Mucosa of descending colon (tissue), 3 donors: Measurements from ENCODE around the gene SEPHS1. TPM values are rescaled to one million over a fixed set of nuclear protein-coding genes. Genes with fewer than 3 reads are reported as not detected.
"Not testable (repeated sequence)": the region's sequence is repeated elsewhere in the genome, so short reads cannot be mapped to it uniquely, and the experiment has no call there.

ENCODE experiments used
- ATAC-seq: fragments of 200-7000 bp; cut with Tn5 transposase; one replicate; pipeline ENCODE4 v1.9.1; 2020; ENCODE audit warnings: mild to moderate bottlenecking, moderate library complexity
- DNase-seq, 3 donors: peaks; one replicate each; pipeline ENCODE4 v3.0.0-alpha.2; 2020
- H3K36me3 ChIP-seq: fragments of 200-600 bp; one replicate; pipeline ENCODE4 v1.8.0; 2021; ENCODE audit warnings: low read depth, mild to moderate bottlenecking
- H3K4me1 ChIP-seq: fragments of 200-600 bp; one replicate; pipeline ENCODE4 v1.8.0; 2021; ENCODE audit warnings: low read depth, mild to moderate bottlenecking
- H3K4me3 ChIP-seq: fragments of 200-600 bp; one replicate; pipeline ENCODE4 v1.8.0; 2021; ENCODE audit warnings: mild to moderate bottlenecking
- H3K9me3 ChIP-seq: fragments of 200-600 bp; one replicate; pipeline ENCODE4 v1.8.0; 2021; ENCODE audit warnings: mild to moderate bottlenecking
- intact Hi-C, 2 donors: fragments of 100-400 bp; cut with DNase I in 1 of 2; cut with micrococcal nuclease in 1 of 2; formaldehyde crosslinking; loops; one replicate each; pipeline versions ENCODE4 v1.11.0 to v1.11.1; 2022; cut with DNase I, micrococcal nuclease
- total RNA-seq, 3 donors: library from RNA; stranded (reverse); fragmentation: NEBNext Ultra II Directional in 2 of 3; extraction: Animal tissue kit (Norgen Biotek cat#: 25700) in 2 of 3; gene quantifications; one replicate each; pipeline versions ENCODE4 v1.2.1 to v1.2.4, GENCODE V29; 2021 to 2023
- TF ChIP-seq, protein P1 (sequence below): fragments of 200-600 bp; IDR thresholded peaks from one replicate; pipeline ENCODE4 v1.8.0; 2022; ENCODE audit warnings: antibody characterized with exemption, mild to moderate bottlenecking
- donor health status: DM: no; HTN: no; CAD: no; lungs with moderate emphysema.
- donor health status: DM: no; HTN: no; CAD: no.
- donor health status: DM: no; HTN: yes; CAD: no.

Gene SEPHS1
- total RNA-seq, 3 donors from 2014 or later, result 32.3 to 40.3 (median 36.6) TPM

DNA sequence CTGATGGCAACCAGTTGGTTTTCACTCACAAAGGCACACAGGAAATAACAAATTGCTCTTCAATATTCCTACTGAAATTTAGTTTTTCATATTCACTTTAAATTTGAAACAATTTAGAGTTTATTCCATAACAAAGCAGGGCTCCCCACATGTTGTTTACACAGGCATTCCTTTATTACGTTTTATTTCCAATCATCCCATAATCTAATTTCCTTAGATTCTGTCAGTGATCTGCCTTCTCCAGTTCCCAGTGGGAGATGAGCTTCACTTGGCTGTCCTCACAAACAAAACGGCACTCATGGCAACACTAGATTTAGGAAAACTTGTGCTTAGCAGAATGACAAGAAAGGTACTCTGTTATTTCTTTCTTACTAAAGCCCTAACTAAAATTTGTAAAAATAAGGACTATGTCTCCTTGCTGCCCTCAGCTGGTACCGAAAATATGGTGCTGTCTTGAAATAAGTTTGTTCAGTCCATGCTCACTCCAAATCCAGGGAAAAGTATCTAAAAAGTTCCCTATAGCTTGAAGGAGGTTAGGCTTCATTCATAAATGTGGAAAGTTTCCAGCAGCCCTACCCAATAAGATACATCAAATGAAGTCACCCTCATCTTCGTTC lies 71.2 kb downstream of the SEPHS1 start:
- TF ChIP-seq, protein P1, sequence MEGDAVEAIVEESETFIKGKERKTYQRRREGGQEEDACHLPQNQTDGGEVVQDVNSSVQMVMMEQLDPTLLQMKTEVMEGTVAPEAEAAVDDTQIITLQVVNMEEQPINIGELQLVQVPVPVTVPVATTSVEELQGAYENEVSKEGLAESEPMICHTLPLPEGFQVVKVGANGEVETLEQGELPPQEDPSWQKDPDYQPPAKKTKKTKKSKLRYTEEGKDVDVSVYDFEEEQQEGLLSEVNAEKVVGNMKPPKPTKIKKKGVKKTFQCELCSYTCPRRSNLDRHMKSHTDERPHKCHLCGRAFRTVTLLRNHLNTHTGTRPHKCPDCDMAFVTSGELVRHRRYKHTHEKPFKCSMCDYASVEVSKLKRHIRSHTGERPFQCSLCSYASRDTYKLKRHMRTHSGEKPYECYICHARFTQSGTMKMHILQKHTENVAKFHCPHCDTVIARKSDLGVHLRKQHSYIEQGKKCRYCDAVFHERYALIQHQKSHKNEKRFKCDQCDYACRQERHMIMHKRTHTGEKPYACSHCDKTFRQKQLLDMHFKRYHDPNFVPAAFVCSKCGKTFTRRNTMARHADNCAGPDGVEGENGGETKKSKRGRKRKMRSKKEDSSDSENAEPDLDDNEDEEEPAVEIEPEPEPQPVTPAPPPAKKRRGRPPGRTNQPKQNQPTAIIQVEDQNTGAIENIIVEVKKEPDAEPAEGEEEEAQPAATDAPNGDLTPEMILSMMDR, result no peak
- H3K9me3 ChIP-seq, result no peaks in the 10 kb centered on the region
- intact Hi-C loops, result no loop called here
- no peaks in the 10 kb centered on the region for H3K4me1 ChIP-seq
- H3K4me3 ChIP-seq, result no peak overlapping the region
- no peak for DNase-seq
- no peak for ATAC-seq
- H3K36me3 ChIP-seq, result no peaks in the 10 kb centered on the region

DNA sequence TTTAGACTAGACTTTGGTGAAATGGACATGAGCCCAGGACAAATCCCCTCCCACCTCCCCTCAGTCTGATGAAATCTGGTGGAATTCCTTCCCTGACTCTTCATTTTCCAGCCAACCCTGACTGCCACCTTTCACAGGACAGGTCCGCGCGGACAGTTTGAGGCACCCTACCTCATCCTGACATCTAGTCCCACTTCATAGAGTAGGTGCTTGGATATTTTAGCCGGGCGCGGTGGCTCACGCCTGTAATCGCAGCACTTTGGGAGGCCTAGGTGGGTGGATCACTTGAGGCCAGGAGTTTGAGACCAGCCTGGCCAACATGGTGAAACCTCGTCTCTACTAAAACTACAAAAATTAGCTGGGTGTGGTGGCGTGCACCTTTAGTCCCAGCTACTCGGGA lies 71.9 kb downstream of the SEPHS1 start:
- intact Hi-C loops, H3K4me3 ChIP-seq, H3K4me1 ChIP-seq, ATAC-seq, H3K9me3 ChIP-seq, DNase-seq, H3K36me3 ChIP-seq: not testable (repeated sequence)

DNA sequence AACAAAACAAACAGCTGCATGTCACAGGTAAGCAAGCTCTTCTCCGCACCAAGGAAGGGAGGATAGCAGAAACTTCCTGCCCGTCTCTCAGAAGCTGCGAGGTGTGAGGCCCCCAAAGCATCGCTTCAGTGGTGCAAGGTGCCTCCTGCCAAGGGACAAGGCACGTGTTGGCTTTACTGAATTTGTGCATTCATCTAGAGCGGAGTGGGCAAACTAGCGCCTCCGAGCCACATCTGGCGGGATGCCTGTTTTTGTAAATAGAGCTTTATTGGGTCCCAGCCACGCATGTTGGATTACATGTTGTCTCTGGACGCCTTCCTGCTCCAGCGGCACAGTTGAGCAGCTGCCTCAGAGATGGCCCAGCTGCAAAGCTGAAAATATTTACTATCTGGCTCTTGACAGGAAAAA lies 75.9 kb downstream of the SEPHS1 start:
- DNase-seq (peak in 2 of 3 donors; percentile 27 to 35), ATAC-seq (no peak)
- intact Hi-C loops, result no loop called here

DNA sequence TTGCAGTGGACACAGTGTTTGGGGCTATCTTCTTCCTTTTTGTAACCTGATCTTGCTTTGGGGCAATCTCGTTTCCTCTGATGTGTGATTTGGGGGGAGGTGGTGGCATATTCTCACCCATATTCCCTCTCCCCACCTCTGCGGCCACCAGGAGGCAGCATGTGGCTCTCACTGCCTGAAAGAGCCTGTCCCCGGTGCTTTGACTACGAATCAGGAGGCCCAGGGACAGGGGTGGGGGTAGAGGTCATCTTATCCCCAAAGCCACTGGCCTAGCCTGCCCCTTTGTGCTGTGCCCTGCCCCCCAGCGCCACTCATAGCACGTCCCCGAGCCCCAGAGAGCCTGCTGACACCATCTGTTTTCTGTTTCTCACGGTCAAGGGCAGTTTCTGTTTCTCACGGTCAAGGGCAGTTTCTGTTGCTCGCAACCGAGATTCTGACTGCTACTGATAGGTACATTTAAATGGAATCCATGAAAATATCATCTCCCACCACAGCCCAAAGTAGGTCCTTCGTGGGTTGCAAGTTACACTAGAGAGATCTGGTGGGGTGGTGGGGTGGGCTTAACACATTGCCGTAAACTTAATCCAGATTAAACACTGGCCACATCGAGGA lies 76.4 kb downstream of the SEPHS1 start:
- Histone ChIP-seq H3K4me3 (no peak overlapping the region), H3K36me3 (no peaks in the 10 kb centered on the region), H3K9me3 (no peaks in the 10 kb centered on the region), H3K4me1 (peaks cover 12% of the 10 kb centered on the region)
- intact Hi-C loops, result no loop called here
- TF ChIP-seq, protein P1, result no peak
- DNase-seq, result peak; percentile 44 to 69 (median 60)
- ATAC-seq, result peak; percentile 73

More for the DNA sequence above, 75.9 kb downstream of the SEPHS1 start:
- Histone ChIP-seq H3K4me3 (no peak overlapping the region), H3K4me1 (peaks cover 12% of the 10 kb centered on the region), H3K9me3 (no peaks in the 10 kb centered on the region), H3K36me3 (no peaks in the 10 kb centered on the region)
- TF ChIP-seq, protein P1, result no peak

DNA sequence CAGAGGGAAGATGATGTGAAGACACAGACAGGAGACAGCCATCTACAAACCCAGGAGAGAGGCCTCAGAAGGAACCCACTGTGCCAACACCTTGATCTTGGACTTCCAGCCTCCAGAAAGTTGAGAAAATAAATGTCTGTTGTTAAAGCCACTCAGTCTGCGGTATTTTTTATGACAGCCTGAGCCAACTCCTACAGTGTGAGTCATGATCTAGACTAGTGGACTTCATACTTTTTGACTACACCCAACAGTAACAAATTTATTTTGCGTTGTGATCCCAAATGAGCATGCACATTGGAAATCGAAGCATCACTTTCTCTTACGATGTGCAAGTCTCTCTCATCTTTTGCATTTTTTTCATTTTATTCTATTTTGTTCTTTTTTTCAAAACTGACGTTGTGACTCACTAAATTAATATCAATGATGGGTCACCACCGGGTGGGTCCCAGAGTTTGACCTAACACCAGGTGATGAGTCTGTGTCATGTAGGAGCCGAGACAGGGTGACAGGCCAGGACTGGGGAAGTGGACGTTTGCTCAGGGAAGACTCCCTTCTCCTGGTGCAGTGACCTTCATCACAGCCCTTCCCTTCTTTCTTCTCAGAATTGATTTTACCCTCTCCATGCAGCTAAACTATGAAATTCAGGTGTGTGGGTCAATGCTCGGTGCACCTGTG lies 77.1 kb downstream of the SEPHS1 start:
- ATAC-seq (peak; percentile 95), DNase-seq (peak in 1 of 3 donors; percentile 35)
- TF ChIP-seq, protein P1, result no peak
- no peak overlapping the region for H3K4me3 ChIP-seq
- no peaks in the 10 kb centered on the region for H3K36me3 ChIP-seq
- no peaks in the 10 kb centered on the region for H3K9me3 ChIP-seq
- intact Hi-C loops, result no loop called here
- H3K4me1 ChIP-seq, result peaks cover 12% of the 10 kb centered on the region

DNA sequence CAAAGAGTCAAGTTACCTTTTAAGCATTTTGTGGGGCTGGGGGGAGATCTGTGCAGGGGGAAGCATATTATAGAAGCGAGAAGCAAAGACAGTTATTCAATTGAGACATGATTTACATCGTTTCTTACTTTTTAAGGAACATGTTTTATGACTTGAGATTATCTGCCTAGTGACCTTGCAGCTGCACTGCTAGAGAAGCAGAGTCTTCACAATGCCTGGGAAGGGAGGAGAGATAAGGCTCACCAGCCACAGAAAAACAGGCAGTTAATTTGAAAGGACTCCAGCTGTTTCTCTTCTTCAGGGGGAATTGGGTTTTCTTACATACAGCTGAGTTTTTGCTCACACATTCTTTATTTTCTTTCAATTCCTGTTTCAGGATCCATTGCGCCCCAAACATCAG lies 79.3 kb downstream of the SEPHS1 start:
- DNase-seq, result no peak
- no peaks in the 10 kb centered on the region for H3K9me3 ChIP-seq
- no peak overlapping the region for H3K4me3 ChIP-seq
- intact Hi-C loops, result no loop called here
- TF ChIP-seq, protein P1, result no peak
- ATAC-seq, result no peak
- no peaks in the 10 kb centered on the region for H3K36me3 ChIP-seq
- peaks cover 12% of the 10 kb centered on the region for H3K4me1 ChIP-seq
